NCI-H226 (cell line): ENCODE data around the gene KRT73.

Experiments used
- DNase-seq: peaks from one replicate; pipeline ENCODE4 v3.0.0-alpha.2; 2015

KRT73 gene

GRCh38 chr12:52616680-52617402 lies 1.5 kb downstream of the KRT73 start:
- no peak for DNase-seq

GRCh38 chr12:52615912-52616311 lies 2.4 kb downstream of the KRT73 start:
- no peak for DNase-seq

- DNase-seq, result peak; percentile 55
Observed at GRCh38 chr12:52615208-52615868, 3.0 kb downstream of the KRT73 start.

- DNase-seq, result no peak
Observed at GRCh38 chr12:52614381-52615207, 3.8 kb downstream of the KRT73 start.

GRCh38 chr12:52613384-52614030 lies 4.9 kb downstream of the KRT73 start:
- no peak for DNase-seq

- DNase-seq, result no peak
Observed at GRCh38 chr12:52612431-52613383, 5.7 kb downstream of the KRT73 start.

- no peak for DNase-seq
Observed at GRCh38 chr12:52611080-52611468, 7.3 kb downstream of the KRT73 start.

- DNase-seq, result no peak
Observed at GRCh38 chr12:52608826-52609630, 9.3 kb downstream of the KRT73 start.

- DNase-seq, result no peak
Observed at GRCh38 chr12:52608161-52608560, 10.2 kb downstream of the KRT73 start.

- DNase-seq, result no peak
Observed at GRCh38 chr12:52607314-52607713, 11.0 kb downstream of the KRT73 start.

GRCh38 chr12:52606581-52607218 lies 11.7 kb downstream of the KRT73 start:
- DNase-seq, result no peak

GRCh38 chr12:52606096-52606495 lies 12.3 kb downstream of the KRT73 start:
- no peak for DNase-seq

GRCh38 chr12:52605542-52605941 lies 12.8 kb downstream of the KRT73 start:
- no peak for DNase-seq

- DNase-seq, result no peak
Observed at GRCh38 chr12:52604859-52605258, 13.5 kb downstream of the KRT73 start.

GRCh38 chr12:52603314-52603713 lies 15.0 kb downstream of the KRT73 start:
- no peak for DNase-seq

GRCh38 chr12:52602552-52602951 lies 15.8 kb downstream of the KRT73 start:
- no peak for DNase-seq

GRCh38 chr12:52601671-52602070 lies 16.7 kb downstream of the KRT73 start:
- DNase-seq, result no peak

- DNase-seq, result no peak
Observed at GRCh38 chr12:52600941-52601481, 17.3 kb downstream of the KRT73 start, which contains the start of gene KRT72. TSS of gene KRT72 (minus strand) at chr12:52601463. CDS start at chr12:52601452, 11 bp downstream.

- DNase-seq, result no peak
Observed at GRCh38 chr12:52600475-52600874, 17.9 kb downstream of the KRT73 start.

GRCh38 chr12:52600071-52600470 lies 18.3 kb downstream of the KRT73 start:
- no peak for DNase-seq
